Epithelial cell of proximal tubule (primary cell): ENCODE data around the gene XYLT2. TPM values are rescaled to one million over a fixed set of nuclear protein-coding genes. Genes with fewer than 3 reads are reported as not detected.
"Not testable (repeated sequence)": the region's sequence is repeated elsewhere in the genome, so short reads cannot be mapped to it uniquely, and the experiment has no call there.

Source experiments
- DNase-seq: peaks from one replicate; pipeline ENCODE4 v3.0.0-alpha.2; 2011; ENCODE audit warnings: low read depth
- H3K4me3 ChIP-seq: 2 replicates; pipeline ENCODE4 v1.5.1; 2011; ENCODE audit warnings: low read depth, mild to moderate bottlenecking, low read length
- total RNA-seq: library from RNA; depleted of rRNA; stranded (reverse); fragments of >200 nt; gene quantifications from 2 replicates; pipeline ENCODE4 v1.2.3, GENCODE V29; 2015
- TF ChIP-seq, protein P1 (sequence below): conservative IDR thresholded peaks from 2 replicates; pipeline ENCODE4 v1.5.1; 2012; ENCODE audit warnings: low read depth, mild to moderate bottlenecking, low read length

Gene XYLT2
- total RNA-seq, 1 donor from 2014 or later = 35.3 TPM

DNA sequence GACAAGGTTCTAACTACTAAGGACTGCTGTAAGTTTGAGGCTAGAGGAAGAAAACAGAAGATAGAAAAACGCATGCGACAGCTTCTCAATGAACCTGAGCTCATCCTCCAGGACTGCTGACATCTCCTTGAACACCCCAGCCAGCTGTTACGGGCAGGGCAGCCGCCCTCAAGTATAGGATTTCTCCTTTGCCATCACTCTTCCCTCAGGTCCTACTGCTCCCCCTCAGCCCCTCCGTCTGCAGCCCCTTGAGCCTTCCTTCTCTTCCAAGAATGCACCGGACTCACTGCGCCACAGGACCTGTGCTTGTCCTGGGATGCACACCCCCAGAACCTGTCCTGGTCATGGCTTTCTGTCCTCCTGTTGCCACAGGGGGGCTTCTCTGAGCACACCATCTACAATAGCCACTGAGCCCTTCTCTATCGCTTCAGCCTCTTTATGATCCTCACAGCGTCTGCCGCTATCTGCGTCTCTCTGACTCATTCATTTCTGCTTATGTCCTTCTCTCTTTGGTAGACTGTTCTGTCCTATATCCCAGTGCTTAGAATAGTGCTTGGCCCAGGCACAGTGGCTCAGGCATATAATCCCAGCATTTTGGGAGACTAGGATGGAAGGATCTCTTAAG is 15.7 kb upstream of the XYLT2 start:
- TF ChIP-seq, protein P1, sequence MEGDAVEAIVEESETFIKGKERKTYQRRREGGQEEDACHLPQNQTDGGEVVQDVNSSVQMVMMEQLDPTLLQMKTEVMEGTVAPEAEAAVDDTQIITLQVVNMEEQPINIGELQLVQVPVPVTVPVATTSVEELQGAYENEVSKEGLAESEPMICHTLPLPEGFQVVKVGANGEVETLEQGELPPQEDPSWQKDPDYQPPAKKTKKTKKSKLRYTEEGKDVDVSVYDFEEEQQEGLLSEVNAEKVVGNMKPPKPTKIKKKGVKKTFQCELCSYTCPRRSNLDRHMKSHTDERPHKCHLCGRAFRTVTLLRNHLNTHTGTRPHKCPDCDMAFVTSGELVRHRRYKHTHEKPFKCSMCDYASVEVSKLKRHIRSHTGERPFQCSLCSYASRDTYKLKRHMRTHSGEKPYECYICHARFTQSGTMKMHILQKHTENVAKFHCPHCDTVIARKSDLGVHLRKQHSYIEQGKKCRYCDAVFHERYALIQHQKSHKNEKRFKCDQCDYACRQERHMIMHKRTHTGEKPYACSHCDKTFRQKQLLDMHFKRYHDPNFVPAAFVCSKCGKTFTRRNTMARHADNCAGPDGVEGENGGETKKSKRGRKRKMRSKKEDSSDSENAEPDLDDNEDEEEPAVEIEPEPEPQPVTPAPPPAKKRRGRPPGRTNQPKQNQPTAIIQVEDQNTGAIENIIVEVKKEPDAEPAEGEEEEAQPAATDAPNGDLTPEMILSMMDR = no peak
- H3K4me3 ChIP-seq = no peak overlapping the region
- DNase-seq = no peak

DNA sequence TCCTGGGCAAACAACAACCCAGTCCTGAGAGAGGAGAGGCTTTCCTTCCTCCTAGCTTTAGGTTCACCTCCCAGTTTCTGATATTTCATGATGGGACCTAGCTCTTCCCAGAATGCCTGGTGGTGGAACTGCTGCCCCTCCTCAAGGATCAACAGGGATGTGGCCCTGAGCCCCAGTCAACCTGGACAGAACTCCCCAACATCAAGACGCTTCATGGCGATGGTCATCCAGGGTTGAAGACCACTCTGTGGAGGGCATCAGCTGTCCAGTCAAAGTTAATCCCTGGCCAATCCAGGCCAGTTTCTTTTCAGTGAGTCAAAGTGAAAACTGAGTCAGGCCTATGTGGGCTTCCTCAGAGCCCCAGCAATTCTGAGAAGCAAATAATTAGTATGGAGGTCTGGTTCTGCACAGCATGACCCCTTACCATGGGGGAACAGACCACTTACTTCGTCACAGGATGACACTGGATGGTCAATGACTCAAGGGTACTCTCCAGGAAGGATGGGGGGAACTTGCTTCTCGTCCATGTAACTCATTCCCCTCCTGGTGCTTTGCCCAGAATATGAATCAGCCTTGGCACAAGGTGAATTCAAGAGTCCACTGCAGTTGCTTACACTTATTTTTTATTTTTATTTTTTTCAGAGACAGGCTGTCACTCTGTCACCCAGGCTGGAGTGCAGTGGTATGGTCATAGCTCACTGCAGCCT is 14.7 kb upstream of the XYLT2 start:
- H3K4me3 ChIP-seq = no peak overlapping the region
- TF ChIP-seq, protein P1 = no peak
- DNase-seq = peak; percentile 60

- TF ChIP-seq, protein P1 = no peak
- DNase-seq = no peak
- H3K4me3 ChIP-seq = no peak overlapping the region
These were observed 13.7 kb upstream of the XYLT2 start for GRCh38 chr17:50332196-50332595.

GRCh38 chr17:50333291-50334057 is 12.5 kb upstream of the XYLT2 start:
- TF ChIP-seq, protein P1 = peak; percentile 13
- H3K4me3 ChIP-seq, DNase-seq: not testable (repeated sequence)

DNA sequence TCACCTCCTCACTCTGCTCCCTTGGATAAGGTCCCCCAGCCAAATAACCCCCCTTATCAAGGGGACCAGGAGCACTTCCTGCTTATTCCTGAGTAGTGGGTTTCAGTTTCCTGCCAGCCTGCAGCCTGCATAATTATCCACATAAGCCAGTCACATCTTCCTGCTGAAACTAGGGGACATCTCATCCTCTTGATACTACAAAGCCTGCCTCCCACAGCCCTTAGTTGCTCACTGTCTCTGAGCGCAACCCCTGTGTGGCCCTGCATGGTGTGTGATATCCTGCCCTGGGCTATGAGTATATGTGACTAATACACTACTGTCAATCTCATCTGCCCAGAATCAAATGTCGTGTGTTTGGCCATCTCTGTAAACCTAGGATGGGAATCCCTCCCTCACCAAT is 8.0 kb upstream of the XYLT2 start:
- H3K4me3 ChIP-seq = no peak overlapping the region
- no peak for DNase-seq
- TF ChIP-seq, protein P1 = no peak

- DNase-seq = no peak
- TF ChIP-seq, protein P1 = no peak
- no peak overlapping the region for H3K4me3 ChIP-seq
These were observed 7.3 kb upstream of the XYLT2 start for GRCh38 chr17:50338645-50339044.
